CD14-positive monocyte (primary cell): ENCODE data around the gene TTLL4. TPM values are rescaled to one million over a fixed set of nuclear protein-coding genes. Genes with fewer than 3 reads are reported as not detected.
"Not testable (repeated sequence)": the region's sequence is repeated elsewhere in the genome, so short reads cannot be mapped to it uniquely, and the experiment has no call there.

ENCODE experiments used
- DNase-seq, 3 donors: peaks; one replicate each; pipeline ENCODE4 v3.0.0-alpha.2; 2011 to 2022
- H2AFZ ChIP-seq: 2 replicates; pipeline ENCODE4 v1.6.0; 2012; ENCODE audit warnings: mild to moderate bottlenecking, low read depth, low read length, inconsistent platforms; ENCODE audit not compliant: insufficient read depth, poor library complexity, severe bottlenecking
- H3K27ac ChIP-seq, 2 donors: 1 replicate in 1 of 2; 2 replicates in 1 of 2; pipeline ENCODE4 v1.5.1; 2012 to 2013; ENCODE audit warnings: low read length in 2 of 2, control low read depth in 1 of 2, inconsistent platforms in 1 of 2, low read depth in 1 of 2, mild to moderate bottlenecking in 1 of 2
- H3K27me3 ChIP-seq, 2 donors: one replicate each; pipeline versions ENCODE4 v1.6.0 to v1.6.1; 2011 to 2013; ENCODE audit warnings: low read length in 2 of 2; ENCODE audit not compliant: control insufficient read depth in 2 of 2, insufficient read depth in 2 of 2
- H3K36me3 ChIP-seq, 2 donors: replicated peaks in 1 of 2; 1 replicate in 1 of 2; 2 replicates in 1 of 2; pipeline versions ENCODE4 v1.5.1 to v1.6.1; 2012 to 2013; ENCODE audit warnings: low read length in 2 of 2, control low read depth in 1 of 2, inconsistent platforms in 1 of 2, mild to moderate bottlenecking in 1 of 2; ENCODE audit not compliant: insufficient read depth in 2 of 2, control insufficient read depth in 1 of 2
- H3K4me1 ChIP-seq, 2 donors: 1 replicate in 1 of 2; 2 replicates in 1 of 2; pipeline versions ENCODE4 v1.5.1 to v1.6.1; 2012 to 2013; ENCODE audit warnings: low read length in 2 of 2, control low read depth in 1 of 2, inconsistent platforms in 1 of 2, mild to moderate bottlenecking in 1 of 2, moderate library complexity in 1 of 2; ENCODE audit not compliant: insufficient read depth in 2 of 2, control insufficient read depth in 1 of 2
- H3K4me2 ChIP-seq: replicated peaks from 2 replicates; pipeline ENCODE3; 2012; ENCODE audit warnings: low read length, moderate library complexity, mild to moderate bottlenecking; ENCODE audit not compliant: poor library complexity, severe bottlenecking; ENCODE audit errors: extremely low read depth
- H3K4me3 ChIP-seq, 3 experiments: fragments of 200-600 bp in 1 of 3; sonication (generic) in 1 of 3; replicated peaks in 1 of 3; 1 replicate in 2 of 3; 2 replicates in 1 of 3; pipeline ENCODE4 v1.5.1; 2011 to 2013; ENCODE audit warnings: low read length in 3 of 3, mild to moderate bottlenecking in 3 of 3, control low read depth in 2 of 3, low read depth in 2 of 3, inconsistent platforms in 1 of 3, moderate library complexity in 1 of 3
- H3K79me2 ChIP-seq: 2 replicates; pipeline ENCODE4 v1.6.0; 2012; ENCODE audit warnings: mild to moderate bottlenecking, control low read depth, inconsistent platforms, low read length, moderate library complexity; ENCODE audit not compliant: insufficient read depth
- H3K9ac ChIP-seq: 2 replicates; pipeline ENCODE4 v1.6.0; 2017; ENCODE audit warnings: low read length, mild to moderate bottlenecking; ENCODE audit not compliant: insufficient read depth, poor library complexity, severe bottlenecking
- H3K9me3 ChIP-seq, 2 donors: replicated peaks in 1 of 2; 1 replicate in 1 of 2; 2 replicates in 1 of 2; pipeline versions ENCODE4 v1.5.1 to v1.6.1; 2012 to 2013; ENCODE audit warnings: low read length in 2 of 2, control low read depth in 1 of 2; ENCODE audit not compliant: control insufficient read depth in 1 of 2, insufficient read depth in 1 of 2
- H4K20me1 ChIP-seq: 2 replicates; pipeline ENCODE4 v1.6.0; 2012; ENCODE audit warnings: mild to moderate bottlenecking, low read length, control low read depth, moderate library complexity; ENCODE audit not compliant: insufficient read depth
- H3K27ac Mint-ChIP-seq, 7 donors: one replicate each; pipeline ENCODE4 v1.8.0; 2020; ENCODE audit warnings: mild to moderate bottlenecking in 7 of 7, mixed read lengths in 7 of 7, moderate library complexity in 6 of 7, inconsistent platforms in 2 of 7
- H3K27me3 Mint-ChIP-seq, 3 donors: one replicate each; pipeline ENCODE4 v1.8.0; 2021 to 2022; ENCODE audit warnings: low read depth in 3 of 3, mild to moderate bottlenecking in 3 of 3, mixed read lengths in 3 of 3, moderate library complexity in 3 of 3, inconsistent platforms in 1 of 3
- H3K36me3 Mint-ChIP-seq, 2 donors: one replicate each; pipeline ENCODE4 v1.8.0; 2020; ENCODE audit warnings: mixed read lengths in 2 of 2, inconsistent platforms in 1 of 2, mild to moderate bottlenecking in 1 of 2
- H3K4me1 Mint-ChIP-seq: one replicate; pipeline ENCODE4 v1.8.0; 2020; ENCODE audit warnings: mild to moderate bottlenecking, mixed read lengths
- H3K4me3 Mint-ChIP-seq, 2 donors: one replicate each; pipeline ENCODE4 v1.8.0; 2020; ENCODE audit warnings: mild to moderate bottlenecking in 2 of 2, mixed read lengths in 2 of 2, moderate library complexity in 1 of 2
- H3K9me3 Mint-ChIP-seq, 7 donors: one replicate each; pipeline ENCODE4 v1.8.0; 2020 to 2022; ENCODE audit warnings: mixed read lengths in 7 of 7, mild to moderate bottlenecking in 6 of 7, moderate library complexity in 6 of 7, inconsistent platforms in 2 of 7
- WGBS: methylation state at CpG from one replicate; pipeline ENCODE4 v1.1.5; 2013; ENCODE audit warnings: missing lambda C conversion rate; ENCODE audit not compliant: insufficient coverage; 5-methylcytosine and 5-hydroxymethylcytosine counted together
- intact Hi-C, 2 donors: fragments of 100-400 bp; cut with micrococcal nuclease; formaldehyde crosslinking; loops; one replicate each; pipeline versions ENCODE4 v1.15.0 to v1.15.1; 2023
- polyA plus RNA-seq, 3 donors: library from polyadenylated mRNA; depleted of rRNA in 1 of 3; unstranded in 2 of 3; stranded (reverse) in 1 of 3; fragments of 300-500 nt in 2 of 3; fragments of >200 nt in 1 of 3; fragmentation: Illumina TruSeq in 2 of 3; gene quantifications; 1 replicate in 2 of 3; 2 replicates in 1 of 3; pipeline ENCODE4 v1.2.3, GENCODE V29; 2012 to 2021
- TF ChIP-seq, protein P1 (sequence below): fragments of 200-600 bp; IDR thresholded peaks from one replicate; pipeline ENCODE4 v1.8.0; 2022; ENCODE audit warnings: antibody characterized with exemption, mild to moderate bottlenecking

Gene TTLL4
- polyA plus RNA-seq, 3 donors, result 13.5 to 90.2 (median 16.3) TPM

DNA sequence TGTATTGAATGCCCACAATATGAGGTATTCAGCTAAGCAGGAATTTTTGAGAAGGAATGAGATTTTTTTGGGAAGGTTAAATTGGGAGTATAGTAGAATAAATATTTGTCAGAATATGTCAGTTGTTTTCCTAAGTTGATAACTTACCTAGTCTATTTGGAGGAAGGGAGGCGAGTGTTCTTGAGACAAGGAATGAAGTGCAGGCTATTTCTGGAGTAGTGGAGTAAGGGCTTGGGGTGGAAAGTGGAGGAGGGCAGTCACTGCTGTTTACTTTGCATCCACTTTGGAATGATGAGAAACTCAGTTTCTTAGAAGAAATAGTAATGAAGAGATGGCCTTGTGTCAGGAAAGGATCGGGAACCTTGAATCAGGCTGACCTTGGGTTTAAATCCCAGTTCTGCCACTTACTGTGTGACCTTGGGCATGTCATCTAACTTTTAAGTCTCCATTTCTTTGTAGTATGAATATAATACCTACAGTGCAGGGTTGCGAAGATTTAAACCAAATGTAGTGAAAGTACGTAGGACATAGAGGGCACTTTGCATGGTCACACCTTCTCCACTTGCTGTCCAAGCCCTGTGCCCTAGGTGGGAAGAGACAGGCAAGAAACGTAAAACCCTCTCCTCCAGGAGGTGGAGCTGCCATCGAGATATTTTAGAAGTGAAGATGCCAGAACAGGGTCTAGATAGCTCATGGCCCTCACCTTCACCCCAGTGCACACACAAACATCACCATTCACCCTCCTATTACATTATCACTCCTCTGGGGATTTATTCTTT lies 46.2 kb downstream of the TTLL4 start:
- H3K4me1 ChIP-seq, result peaks cover 17 to 22% of the 10 kb centered on the region in 2 donors
- no peak for DNase-seq
- H3K27ac ChIP-seq, result no peak overlapping the region
- H4K20me1 ChIP-seq, result no peaks in the 10 kb centered on the region
- no peak overlapping the region for H2AFZ ChIP-seq
- WGBS, result 100% methylated on average over 2 of the region's 6 CpGs
- peaks cover 39 to 67% of the 10 kb centered on the region in 2 donors for H3K36me3 ChIP-seq
- Mint-ChIP-seq H3K36me3 (peaks cover 62 to 64% of the 10 kb centered on the region in 2 donors), H3K27ac (peak overlapping the region in 2 of 7 donors; percentile 5 to 36), H3K9me3 (peaks cover 0 to 3% (median 0%) of the 10 kb centered on the region in 7 donors), H3K4me3 (no peak overlapping the region), H3K4me1 (peaks cover 26% of the 10 kb centered on the region), H3K27me3 (peaks cover 0 to 3% (median 1%) of the 10 kb centered on the region in 3 donors)
- no peak overlapping the region for H3K9ac ChIP-seq
- H3K4me2 ChIP-seq, result no peak overlapping the region
- no peak overlapping the region for H3K4me3 ChIP-seq
- TF ChIP-seq, protein P1, sequence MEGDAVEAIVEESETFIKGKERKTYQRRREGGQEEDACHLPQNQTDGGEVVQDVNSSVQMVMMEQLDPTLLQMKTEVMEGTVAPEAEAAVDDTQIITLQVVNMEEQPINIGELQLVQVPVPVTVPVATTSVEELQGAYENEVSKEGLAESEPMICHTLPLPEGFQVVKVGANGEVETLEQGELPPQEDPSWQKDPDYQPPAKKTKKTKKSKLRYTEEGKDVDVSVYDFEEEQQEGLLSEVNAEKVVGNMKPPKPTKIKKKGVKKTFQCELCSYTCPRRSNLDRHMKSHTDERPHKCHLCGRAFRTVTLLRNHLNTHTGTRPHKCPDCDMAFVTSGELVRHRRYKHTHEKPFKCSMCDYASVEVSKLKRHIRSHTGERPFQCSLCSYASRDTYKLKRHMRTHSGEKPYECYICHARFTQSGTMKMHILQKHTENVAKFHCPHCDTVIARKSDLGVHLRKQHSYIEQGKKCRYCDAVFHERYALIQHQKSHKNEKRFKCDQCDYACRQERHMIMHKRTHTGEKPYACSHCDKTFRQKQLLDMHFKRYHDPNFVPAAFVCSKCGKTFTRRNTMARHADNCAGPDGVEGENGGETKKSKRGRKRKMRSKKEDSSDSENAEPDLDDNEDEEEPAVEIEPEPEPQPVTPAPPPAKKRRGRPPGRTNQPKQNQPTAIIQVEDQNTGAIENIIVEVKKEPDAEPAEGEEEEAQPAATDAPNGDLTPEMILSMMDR, result no peak
- intact Hi-C loops, result no loop called here
- H3K79me2 ChIP-seq, result no peaks in the 10 kb centered on the region
- no peaks in the 10 kb centered on the region for H3K9me3 ChIP-seq
- H3K27me3 ChIP-seq, result no peaks in the 10 kb centered on the region

DNA sequence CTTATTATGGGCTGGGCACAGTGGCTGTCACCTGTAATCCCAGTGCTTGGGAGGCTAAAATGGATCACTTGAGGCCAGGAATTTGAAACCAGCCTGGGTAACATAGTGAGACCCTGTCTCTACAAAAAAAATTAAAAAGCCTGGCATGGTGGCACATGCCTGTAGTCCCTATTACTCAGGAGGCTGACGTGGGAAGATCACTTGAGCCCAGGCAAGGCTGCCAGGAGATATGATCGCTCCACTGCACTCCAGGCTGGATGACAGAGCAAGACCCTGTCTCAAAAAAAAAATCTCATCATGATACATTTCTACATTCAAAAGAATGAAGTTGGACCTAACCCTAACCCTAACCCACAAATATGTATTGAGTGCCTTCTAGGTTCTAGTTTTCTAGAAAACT lies 51.2 kb downstream of the TTLL4 start:
- intact Hi-C loops, result no loop called here
- peaks cover 0 to 6% (median 1%) of the 10 kb centered on the region in 3 donors for H3K27me3 Mint-ChIP-seq
- Histone ChIP-seq H3K27ac (no peak overlapping the region), H3K36me3 (peaks cover 1 to 17% of the 10 kb centered on the region in 2 donors), H2AFZ (no peak overlapping the region), H3K79me2 (no peaks in the 10 kb centered on the region), H3K4me2 (no peak overlapping the region), H3K9ac (no peak overlapping the region), H3K27me3 (no peaks in the 10 kb centered on the region), H3K4me3 (no peak overlapping the region), H4K20me1 (no peaks in the 10 kb centered on the region), H3K9me3 (no peaks in the 10 kb centered on the region), H3K4me1 (peaks cover 5 to 6% of the 10 kb centered on the region in 2 donors)
- whole genome bisulfite sequencing, result 86% methylated on average over 1 of the region's 2 CpGs
- no peak overlapping the region for H3K4me3 Mint-ChIP-seq
- H3K36me3 Mint-ChIP-seq, result peaks cover 14 to 29% of the 10 kb centered on the region in 2 donors
- TF ChIP-seq, protein P1, result no peak
- no peaks in the 10 kb centered on the region for H3K9me3 Mint-ChIP-seq
- H3K27ac Mint-ChIP-seq, result no peak overlapping the region
- H3K4me1 Mint-ChIP-seq, result peaks cover 15% of the 10 kb centered on the region
- no peak for DNase-seq

DNA sequence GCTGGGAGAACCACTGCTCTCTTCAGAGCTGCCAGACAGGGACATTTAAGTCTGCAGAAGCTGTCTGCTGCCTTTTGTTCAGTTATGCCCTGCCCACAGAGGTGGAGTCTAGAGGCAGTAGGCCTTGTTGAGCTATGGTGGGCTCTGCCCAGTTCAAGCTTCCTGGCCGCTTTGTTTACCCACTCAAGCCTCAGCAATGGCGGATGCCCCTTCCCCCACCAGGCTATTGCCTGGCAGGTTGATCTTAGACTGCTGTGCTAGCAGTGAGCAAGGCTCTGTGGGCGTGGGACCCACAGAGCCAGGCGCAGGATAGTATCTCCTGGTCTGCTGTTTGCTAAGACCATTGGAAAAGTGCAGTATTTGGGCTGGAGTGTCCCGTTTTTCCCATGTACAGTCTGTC lies 62.1 kb downstream of the TTLL4 start:
- H3K4me3 Mint-ChIP-seq, intact Hi-C loops, H3K27ac Mint-ChIP-seq, H3K27me3 ChIP-seq, H2AFZ ChIP-seq, H3K4me2 ChIP-seq, H3K79me2 ChIP-seq, H4K20me1 ChIP-seq, H3K9ac ChIP-seq, H3K36me3 ChIP-seq, H3K4me3 ChIP-seq, H3K27ac ChIP-seq, DNase-seq: not testable (repeated sequence)
- Mint-ChIP-seq H3K36me3 (peaks cover 29 to 43% of the 10 kb centered on the region in 2 donors), H3K9me3 (peaks cover 21 to 34% (median 30%) of the 10 kb centered on the region in 7 donors), H3K27me3 (peaks cover 0 to 13% (median 2%) of the 10 kb centered on the region in 3 donors), H3K4me1 (peaks cover 21% of the 10 kb centered on the region)
- WGBS, result 93% methylated on average over 2 of the region's 5 CpGs
- Histone ChIP-seq H3K9me3 (peaks cover 10 to 15% of the 10 kb centered on the region in 2 donors), H3K4me1 (peaks cover 12% of the 10 kb centered on the region in 2 donors)
